CD4-positive, alpha-beta T cell treated with Interleukin-15 for 4 hours (primary cell): Measurements from ENCODE around the gene ZDHHC19.
"Not testable (repeated sequence)": the region's sequence is repeated elsewhere in the genome, so short reads cannot be mapped to it uniquely, and the experiment has no call there.

ENCODE experiments used
- DNase-seq: peaks from one replicate; pipeline ENCODE4 v3.0.0-alpha.2; 2020; ENCODE audit warnings: low spot score

Gene ZDHHC19

DNA sequence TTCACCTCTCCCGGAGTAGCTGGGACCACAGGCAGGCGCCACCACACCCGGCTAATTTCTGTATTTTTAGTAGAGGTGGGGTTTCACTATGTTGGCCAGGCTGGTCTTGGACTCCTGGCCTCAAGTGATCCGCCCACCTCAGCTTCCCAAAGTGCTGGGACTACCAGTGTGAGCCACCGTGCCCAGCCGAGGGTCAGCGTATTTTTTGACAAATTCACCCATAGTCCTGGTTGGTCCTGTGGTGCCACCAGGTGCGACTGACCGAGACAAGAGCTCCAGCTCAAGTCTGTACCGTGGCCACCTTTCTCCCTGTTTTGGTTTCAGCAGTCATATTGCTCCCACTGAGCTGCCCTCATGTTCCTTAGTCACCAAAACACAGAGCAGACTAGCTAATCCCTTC lies 13.9 kb upstream of the ZDHHC19 start:
- DNase-seq, result no peak

DNA sequence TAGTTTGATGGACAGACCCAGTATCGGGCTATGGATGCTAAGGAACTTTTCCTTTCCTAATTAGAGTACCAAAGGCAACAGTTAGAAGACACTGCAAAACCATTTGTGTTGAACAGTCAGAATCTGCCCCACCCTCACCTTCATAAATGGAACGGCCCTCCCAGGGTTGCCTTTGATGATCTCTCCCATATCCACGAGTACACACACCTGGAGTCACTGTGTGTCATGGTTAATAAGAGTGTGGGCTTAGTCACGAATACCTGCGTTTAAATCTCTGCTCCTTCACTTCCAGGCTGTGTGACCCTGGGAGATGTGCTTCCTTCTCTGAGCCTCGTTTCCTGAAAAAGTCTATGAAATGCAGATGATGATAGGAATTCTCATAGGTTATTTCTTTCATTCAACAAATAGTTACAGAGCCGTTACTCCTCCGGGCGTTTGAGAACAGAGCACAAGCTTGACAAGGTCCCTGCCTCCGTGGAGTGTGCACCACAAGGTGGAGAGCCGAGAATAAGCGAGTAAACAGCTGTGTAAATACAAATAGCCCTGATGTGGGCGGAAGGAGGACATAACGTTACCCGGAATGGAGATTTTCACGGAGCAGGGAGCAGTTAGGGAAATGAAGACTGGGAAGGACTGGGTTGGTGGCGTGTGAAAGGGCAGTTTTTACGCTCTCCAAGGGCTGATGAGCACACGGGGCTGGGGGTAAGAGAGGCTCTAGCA lies 11.8 kb upstream of the ZDHHC19 start:
- no peak for DNase-seq

DNA sequence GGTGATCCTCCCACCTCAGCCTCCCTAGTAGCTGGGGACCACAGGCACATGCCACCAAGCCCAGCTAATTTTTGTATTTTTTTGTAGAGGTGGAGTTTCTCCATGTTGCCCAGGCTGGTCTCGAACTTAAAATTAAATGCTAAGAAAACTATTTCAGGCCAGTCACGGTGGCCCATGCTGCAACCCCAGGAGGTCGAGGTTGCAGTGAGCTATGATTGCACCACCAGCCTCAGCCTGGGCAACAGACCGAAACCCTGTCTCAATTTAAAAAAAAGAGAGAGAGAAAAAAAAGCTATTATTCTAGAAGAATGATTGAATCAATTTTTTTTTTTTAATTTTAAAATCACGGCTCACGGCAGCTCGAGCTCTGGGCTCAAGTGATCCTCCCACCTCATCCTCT lies 9.8 kb upstream of the ZDHHC19 start:
- DNase-seq, result no peak

DNA sequence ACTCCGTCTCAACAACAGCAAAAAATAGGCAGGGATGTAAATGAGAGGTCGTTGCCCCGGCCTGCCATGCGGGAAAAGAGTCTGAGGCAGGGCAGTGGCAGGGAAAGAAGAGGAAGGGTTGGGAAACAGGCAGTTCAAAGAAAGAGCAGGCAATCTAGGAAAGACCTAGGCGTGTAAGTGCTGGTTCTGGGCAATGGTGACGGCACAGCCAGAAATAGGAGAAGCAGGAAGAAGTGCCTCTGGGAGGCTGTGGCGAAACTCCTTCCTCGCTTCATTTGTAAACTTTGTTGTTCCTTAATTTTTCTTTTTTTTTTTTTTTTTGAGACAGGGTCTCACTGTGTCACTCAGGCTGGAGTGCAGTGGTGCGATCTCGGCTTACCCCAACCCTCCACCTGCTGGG lies 9.4 kb upstream of the ZDHHC19 start:
- DNase-seq, result no peak

DNA sequence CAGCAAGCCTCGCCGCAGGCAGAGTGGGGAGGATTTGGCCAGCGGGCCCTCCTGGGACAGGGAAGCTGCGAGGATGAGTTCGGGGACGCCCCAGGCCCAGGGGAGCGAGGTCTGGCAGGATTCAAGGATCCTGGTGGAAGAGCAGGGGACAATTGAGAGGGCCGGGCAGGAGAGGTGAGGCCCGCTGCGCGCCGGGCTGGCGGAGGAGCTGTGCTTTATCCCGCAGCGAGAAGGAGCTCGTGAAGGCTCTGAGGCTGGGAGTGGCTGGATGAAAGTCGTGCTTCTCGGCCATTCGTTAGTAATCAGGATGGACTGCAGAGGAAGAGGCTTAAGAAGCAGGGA lies 8.7 kb upstream of the ZDHHC19 start:
- no peak for DNase-seq

DNA sequence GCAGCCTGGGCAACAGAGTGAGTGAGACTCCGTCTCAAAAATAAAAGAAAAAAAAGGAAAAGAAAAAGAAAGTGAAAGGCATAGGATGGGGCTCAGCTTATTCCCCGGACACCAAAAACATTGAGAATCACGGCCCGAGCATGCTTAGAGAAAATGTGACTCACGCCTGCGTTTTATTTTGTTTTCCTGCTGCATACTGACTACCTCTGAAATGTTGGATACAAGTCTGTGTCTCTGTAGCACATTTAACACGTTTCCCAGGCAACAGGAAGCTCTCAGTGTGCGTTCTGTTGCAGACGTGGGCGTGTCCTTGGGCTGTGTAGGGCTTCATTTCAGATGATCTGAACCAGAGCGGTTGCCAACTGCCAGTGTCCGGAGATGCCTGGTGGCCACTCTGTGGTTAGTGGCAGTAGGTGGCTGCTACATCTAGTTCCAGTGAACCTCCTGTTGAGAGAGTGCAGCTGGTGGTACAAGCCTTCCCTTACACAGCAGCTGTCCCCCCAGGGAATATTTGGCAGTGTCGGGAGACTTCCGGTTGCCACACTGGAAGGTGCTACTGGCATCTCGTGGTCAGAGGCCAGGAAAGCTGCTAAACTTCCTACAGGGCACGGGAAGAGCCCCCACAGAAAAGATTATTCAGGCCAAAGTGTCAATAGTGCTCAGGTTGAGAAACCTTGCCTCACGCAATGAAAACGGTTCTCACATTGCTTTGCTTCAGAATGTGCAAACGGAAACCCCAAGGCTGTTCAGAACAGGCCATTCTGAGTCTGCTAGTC lies 8.2 kb upstream of the ZDHHC19 start:
- DNase-seq, result peak; percentile 79

DNA sequence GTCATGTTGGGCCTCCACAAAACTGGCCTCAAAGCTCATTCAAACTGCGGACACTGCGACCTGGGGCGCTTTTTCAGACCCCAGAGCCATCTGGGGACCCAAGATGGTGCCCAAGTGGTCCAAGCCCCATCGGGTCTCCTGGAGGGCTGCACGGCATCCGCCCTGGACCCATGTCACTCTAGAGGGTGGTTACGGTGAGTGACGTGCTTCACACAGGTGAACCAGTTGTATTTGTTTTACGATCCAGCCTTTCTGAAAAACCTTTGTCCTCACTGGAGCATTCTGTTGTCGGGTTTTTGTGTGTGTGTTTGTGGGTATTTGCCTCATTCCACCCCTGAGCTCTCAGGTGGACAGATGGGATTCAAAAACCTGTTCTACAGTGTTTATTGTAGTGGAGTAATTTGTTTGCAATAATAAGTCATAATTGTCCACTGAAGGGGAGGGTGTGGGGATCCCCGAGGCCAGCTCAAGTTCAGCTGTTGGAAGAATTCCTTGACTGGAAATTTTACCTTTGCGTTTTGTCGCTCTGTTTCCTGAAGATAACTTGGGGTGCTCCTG lies 7.0 kb upstream of the ZDHHC19 start:
- no peak for DNase-seq

DNA sequence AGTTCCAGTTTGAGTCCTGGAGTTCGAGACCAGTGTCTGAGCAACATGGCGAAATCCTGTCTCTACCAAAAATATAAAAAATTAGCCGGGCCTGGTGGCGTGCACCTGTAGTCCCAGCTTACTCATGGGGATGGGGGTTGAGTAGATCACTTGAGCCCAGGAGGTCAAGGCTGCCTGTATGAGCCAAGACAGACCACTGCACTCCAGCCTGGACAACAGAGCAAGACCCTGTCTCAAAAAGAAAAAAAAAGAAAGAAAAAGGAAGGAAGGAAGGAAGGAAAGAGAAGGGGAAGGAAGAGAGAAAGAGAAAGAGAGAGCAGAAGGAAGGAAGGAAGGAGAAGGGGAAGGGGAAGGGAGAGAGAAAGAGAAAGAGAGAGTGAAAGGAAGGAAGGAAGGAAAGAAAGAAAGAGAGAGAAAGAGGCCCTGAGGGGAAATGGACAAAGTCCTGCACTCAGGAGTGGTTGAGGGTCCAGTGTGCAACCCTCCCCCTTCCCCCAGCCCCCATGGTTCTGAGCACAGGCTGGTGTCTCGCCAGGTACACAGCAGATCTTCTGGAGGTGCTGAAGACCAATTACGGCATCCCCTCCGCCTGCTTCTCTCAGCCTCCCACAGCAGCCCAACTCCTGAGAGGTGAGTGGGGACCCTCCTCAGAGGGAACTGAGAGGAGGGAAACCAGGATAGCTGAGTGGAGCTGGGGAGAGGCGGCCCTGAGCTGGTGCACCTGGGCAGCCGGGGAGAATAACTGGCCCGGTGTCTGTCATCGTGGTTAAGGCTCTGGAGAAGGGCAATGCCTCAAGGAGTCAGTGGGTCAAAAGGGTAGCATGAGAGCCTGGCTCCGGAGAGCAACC lies 6.3 kb upstream of the ZDHHC19 start:
- no peak for DNase-seq

DNA sequence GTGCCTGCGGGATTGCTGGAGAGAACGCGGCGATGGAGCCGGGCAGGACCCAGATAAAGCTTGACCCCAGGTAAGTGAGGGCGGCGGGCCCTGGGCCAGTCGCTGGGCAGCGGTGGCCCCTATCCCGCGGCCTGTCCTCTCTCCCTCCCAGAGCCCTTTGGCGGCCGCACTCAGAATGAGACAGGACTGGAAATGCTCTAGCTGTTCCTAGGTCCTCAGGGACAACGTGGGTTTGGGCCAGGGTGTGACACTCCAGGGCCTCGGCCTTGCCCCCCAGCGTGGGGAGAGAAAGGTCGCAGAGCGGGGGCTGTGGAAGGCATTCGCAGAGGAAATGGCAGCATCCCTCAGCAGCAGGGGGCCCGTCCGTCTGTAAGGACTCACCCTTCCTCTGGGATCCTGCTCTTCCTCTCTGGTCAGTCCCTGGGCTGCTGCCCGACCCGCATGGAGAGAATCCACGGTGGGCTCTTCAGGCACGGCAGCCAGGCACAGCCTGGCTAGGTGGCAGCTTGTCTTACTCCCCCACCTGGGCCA lies 5.5 kb upstream of the ZDHHC19 start:
- no peak for DNase-seq

DNA sequence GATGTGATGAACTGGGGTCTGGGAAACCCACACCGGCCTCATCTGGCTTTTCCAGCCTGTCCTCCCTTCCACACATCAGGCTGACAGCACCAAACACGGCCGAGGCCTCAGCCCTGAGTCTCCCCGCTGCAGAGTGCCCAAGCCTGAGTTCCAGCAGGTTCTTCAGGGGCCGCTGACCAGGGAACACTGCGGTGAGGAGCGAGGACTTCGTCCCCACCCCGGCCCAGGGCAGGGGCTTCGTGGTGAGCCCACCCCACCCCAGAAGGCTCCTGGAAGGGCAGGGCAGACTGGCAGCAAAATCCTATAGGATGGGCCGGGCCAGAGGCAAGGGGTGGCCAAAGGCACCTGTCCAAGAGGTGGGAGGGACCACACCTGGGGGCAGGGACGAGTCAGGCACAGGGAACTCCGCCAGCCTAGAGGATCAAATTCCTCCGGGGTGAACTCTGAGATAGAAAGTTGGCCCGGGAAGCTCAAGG lies 4.9 kb upstream of the ZDHHC19 start, which contains the start of gene SLC51A:
SLC51A (plus strand) TSS at position 446 of the 476 bp plus-strand sequence. CDS start 179 bp downstream, outside the sequence.
- no peak for DNase-seq

DNA sequence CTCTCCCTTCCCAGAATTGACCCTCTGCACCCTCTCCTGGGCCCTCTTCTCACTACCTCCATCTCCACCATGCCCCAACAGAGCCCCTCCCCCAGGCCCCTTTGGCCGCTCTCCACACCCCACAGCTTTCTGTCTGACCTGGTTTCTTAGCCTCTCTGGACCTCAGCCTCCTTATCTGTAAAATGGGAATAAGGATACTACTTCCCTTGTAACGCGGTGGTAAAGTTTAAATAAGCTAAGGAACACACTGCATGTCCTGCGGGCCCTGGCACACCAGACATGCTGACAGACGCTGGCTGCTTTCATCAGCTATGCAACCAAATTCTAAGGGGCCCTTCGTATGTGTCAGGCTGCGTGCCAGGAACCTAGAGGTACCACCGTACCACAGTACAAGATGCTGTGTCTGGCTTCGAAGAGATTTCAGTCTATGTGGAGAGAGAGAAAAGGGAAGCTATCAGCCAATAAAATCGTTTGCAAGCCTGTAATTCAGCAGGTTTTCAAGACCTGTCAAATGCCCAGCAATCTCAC lies 4.4 kb upstream of the ZDHHC19 start:
- DNase-seq, result no peak

DNA sequence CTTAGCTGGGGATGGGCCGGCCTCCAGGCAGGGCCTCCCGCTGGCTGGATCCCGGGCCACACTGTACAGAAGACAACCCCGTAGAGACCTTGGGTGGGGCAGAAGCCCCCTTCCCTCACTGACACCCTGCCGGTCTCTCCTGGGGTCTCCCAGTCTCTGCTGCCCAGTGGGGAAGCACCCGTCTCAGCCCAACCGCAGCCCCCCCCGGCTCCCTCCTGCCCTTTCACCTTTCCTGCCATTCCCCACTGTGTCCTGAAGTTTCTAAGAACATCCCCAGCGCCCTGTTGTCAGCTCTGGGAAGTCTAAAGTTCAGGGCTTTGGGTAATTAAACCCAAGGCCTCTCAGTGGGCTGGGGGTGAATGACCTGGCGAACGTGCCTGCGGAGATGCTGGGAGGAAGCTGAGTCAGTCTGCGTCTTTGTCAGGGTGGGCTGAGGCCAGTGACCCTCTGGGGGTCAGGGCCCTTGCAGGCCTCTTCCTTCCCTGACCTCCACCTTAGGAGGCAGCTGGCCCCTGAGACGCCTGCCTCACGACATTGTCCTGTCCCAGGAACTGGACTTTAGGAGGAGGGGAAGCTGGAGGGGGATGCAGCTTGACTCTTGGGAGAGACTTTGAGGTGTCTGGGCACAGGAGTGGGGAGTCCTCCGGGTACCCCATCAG lies 3.7 kb upstream of the ZDHHC19 start:
- DNase-seq, result no peak

DNA sequence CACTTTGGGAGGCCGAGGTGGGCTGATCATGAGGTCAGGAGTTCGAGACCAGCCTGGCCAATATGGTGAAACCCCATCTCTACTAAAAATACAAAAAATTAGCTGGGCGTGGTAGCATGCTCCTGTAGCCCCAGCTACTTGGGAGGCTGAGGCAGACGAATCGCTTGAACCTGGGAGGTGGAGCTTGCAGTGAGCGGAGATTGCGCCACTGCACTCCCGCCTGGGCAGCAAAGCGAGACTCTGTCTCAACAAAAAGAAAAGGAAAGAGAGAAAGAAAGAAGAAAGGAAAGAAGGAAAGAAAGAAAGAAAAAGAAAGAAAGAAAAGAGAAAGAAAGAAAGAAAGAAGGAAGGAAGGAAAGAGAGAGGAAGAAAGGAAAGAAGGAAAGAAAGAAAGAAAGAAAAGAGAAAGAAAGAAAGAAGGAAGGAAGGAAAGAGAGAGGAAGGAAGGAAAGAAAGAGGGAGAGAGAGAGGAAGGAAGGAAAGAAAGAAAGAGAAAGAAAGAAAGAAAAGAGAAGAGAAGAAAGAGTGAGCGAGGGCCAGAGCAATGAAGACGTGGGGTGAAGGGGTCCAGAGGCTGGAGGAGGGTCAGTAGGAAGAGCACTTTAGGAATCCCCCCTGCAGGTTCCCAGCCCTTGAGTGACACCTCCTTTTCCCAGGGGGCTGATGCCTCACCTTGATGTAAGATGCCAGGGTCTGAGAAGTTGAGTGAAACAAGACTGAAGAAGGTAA lies 1.1 kb downstream of the ZDHHC19 start:
- not testable (repeated sequence) for DNase-seq

DNA sequence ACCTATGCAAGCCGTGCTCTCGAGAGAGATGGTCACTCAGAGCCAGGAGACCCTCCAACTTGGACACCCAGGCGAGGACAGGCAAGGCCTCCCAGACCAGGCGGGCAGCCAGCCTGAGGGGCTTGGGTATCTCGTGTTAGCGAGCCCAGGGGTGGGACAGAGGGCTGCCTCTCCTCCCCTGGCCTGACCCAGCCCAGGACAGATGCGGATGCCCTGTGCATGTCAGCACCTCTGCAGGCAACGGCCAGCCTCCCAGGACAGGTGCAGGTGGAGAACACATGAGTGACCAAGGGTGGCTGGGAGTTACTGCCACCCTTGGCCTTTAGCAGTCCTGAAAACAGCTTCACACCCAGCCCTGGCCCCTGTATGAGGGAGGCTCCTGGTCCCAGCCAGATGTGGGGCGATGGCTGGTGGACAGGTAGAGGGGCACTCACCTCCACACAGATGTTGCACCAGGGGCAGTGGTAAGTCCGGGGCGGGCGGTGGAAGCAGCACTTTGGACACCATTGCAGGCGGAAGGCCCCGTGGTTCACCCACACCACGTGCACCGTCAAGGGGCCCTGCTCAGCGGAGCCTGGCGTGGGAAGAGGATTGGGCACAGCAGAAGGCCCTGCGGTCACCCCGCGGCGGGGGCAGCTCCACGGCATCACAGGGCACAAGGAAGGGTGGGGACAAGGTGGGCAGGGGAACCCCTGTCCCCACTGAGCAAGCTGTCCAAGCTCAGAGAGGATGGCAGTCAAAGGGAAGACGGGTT lies 2.1 kb downstream of the ZDHHC19 start:
- no peak for DNase-seq

DNA sequence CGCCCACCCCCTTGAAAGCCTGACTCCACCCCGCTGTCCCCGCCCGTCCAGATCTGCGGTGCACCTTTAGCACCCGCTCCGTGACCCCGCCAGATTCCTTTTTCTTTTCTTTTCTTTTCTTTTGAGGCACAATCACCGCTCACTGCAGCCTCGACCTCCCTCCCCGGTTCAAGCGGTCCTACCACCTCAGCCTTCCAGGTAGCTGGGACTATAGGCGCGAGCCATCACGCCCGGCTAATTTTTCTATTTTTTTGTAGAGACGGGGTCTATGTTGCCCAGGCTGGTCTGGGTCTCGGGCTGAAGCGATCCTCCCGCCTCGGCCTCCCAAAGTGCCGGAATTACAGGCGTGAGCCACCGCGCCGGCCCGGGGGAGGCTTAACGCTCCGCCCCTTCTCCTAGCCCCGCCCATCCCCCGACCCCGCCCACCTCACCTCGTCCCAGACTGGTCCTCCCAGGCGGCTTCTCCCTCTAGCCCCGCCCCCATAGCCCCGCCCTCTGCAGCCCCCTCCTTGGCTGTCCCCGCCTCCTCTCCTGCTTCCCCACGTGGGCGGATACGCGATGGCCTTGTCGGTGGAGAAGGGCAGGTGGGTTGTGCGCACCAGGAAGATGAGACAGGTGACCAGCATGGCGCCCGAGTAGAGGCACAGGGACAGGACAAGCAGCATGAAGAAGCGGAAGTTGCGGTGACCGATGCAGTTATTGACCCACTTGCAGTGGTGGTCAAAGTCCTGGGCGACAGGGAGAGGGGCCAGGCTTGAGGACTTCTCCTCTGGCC lies 3.2 kb downstream of the ZDHHC19 start:
- DNase-seq, result peak; percentile 53

DNA sequence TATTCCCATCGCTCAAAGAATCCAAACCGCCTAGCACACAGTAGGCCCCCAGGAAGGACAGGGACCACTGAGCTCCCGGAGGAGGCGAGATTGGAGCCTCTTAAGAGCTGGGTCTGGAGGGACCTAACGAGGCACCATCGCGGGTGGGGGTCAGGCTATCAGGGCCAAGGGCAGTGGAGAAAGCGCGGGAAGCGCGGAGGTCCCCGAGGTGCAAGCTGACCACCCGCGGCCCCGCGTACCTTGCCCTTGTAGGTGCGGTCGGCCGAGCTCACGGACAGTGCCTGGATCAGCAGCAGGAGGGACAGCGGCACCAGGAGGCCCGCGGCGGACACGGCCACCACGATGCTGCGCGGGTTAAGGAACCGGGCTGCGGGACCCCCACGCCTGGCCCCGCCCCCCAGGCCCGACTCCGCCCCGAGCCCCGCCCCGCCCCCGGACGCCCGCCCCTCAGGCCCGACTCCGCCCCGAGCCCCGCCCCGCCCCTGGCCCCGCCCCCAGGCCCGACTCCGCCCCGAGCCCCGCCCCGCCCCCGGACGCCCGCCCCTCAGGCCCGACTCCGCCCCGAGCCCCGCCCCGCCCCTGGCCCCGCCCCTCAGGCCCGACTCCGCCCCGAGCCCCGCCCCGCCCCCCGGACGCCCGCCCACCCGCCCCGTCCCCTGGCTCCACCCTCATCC lies 3.9 kb downstream of the ZDHHC19 start:
- DNase-seq, result no peak

DNA sequence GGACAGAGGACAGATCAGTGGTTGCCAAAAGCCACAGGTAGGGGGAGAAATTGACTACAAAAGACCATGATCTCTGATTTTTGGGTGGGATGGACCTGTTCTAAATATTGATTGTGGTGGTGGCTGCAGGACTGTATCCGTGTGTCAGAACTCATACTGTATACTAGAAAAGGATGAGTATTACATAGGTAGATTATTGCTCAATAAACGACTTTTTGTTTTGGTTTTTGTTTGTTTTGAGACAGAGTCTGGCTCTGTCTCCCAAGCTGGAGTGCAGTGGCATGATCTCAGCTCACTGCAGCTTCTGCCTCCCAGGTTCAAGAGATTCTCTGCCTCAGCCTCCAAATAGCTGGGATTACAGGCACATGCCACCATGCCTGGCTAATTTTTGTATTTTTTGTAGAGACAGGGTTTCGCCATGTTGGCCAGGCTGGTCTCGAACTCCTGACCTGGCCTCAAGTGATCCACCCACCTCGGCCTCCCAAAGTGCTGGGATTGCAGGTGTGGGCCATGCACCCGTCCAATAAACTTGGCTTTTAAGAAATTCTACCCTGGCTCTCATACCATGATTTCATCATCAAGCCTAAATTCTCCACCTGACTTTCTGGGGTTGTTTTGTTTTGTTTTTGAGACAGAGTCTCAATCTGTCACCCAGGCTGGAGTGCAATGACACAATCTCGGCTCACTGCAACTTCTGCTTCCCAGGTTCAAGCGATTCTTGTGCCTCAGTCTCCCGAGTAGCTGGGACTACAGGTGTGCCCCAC lies 5.6 kb downstream of the ZDHHC19 start:
- not testable (repeated sequence) for DNase-seq

DNA sequence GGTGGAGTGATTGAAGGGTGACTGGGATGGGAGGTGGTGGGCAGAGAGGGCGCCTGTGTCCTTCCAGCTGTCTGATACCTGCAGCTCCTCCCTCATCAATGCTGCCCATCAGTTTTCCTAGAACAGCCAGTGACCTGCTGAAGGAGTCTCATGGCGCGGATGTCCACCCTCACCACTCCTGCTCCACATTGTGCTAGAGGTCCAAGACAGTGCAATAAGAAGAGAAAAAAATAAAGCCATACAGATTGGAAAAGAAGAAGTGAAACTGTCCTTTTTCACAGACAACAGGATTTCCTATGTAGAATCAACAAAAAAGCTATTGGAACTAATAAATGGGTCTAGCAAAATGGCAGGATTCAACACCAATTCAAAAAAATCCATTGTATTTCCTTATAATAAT lies 7.4 kb downstream of the ZDHHC19 start:
- DNase-seq, result no peak
